Pancreas (tissue), 10 donors: ENCODE measurements around the gene RRM2. TPM values are rescaled to one million over a fixed set of nuclear protein-coding genes. Genes with fewer than 3 reads are reported as not detected.
"Not testable (repeated sequence)": the region's sequence is repeated elsewhere in the genome, so short reads cannot be mapped to it uniquely, and the experiment has no call there.

Experiments
- ATAC-seq, 4 donors: fragments of 200-7000 bp; cut with Tn5 transposase; one replicate each; pipeline versions ENCODE4 v1.8.0 to v1.9.1; 2020; ENCODE audit warnings: mild to moderate bottlenecking in 4 of 4, moderate library complexity in 4 of 4
- DNase-seq, 6 donors: peaks; one replicate each; pipeline ENCODE4 v3.0.0-alpha.2; 2020
- FAIRE-seq: peaks from 2 replicates; lab custom pipeline; 2012; peaks lifted over from hg19 to GRCh38; lab: Jason Lieb, UNC
- H3K27ac ChIP-seq, 4 donors: fragments of 200-600 bp; sonication (generic); 1 replicate in 3 of 4; 2 replicates in 1 of 4; pipeline versions ENCODE4 v1.5.0 to v1.8.0; 2020
- H3K27me3 ChIP-seq, 4 donors: fragments of 200-600 bp; one replicate each; pipeline ENCODE4 v1.8.0; 2021
- H3K36me3 ChIP-seq, 3 donors: fragments of 200-600 bp; sonication (generic) in 1 of 3; one replicate each; pipeline versions ENCODE4 v1.5.0 to v1.8.0; 2020 to 2021
- H3K4me1 ChIP-seq, 3 donors: fragments of 200-600 bp; one replicate each; pipeline ENCODE4 v1.8.0; 2021
- H3K4me3 ChIP-seq, 4 donors: fragments of 200-600 bp; sonication (generic) in 2 of 4; one replicate each; pipeline versions ENCODE4 v1.5.0 to v1.8.0; 2020 to 2021
- H3K9me3 ChIP-seq, 4 donors: fragments of 200-600 bp; one replicate each; pipeline ENCODE4 v1.8.0; 2021
- WGBS, 2 donors: extraction: QIAGEN DNeasy Blood & Tissue Kit; methylation state at CpG; one replicate each; pipeline ENCODE4 v1.1.7; 2013; 5-methylcytosine and 5-hydroxymethylcytosine counted together
- intact Hi-C, 3 donors: fragments of 100-400 bp; cut with DNase I; formaldehyde crosslinking; loops; one replicate each; pipeline versions ENCODE4 v1.11.1 to v1.14.2; 2022
- polyA plus RNA-seq, 2 donors: library from polyadenylated mRNA; stranded (reverse); fragments of 200-250 nt; gene quantifications; one replicate each; pipeline ENCODE4 v1.2.3, GENCODE V29; 2013
- total RNA-seq, 6 donors: library from RNA; stranded (reverse); fragmentation: NEBNext Ultra II Directional in 4 of 6; extraction: Animal tissue kit (Norgen Biotek cat#: 25700) in 4 of 6; gene quantifications; one replicate each; pipeline versions ENCODE4 v1.2.1 to v1.2.4, GENCODE V29; 2021 to 2023
- TF ChIP-seq, protein P1 (sequence below), 4 donors: fragments of 200-600 bp; sonication (generic) in 3 of 4; IDR thresholded peaks; one replicate each; pipeline versions ENCODE4 v1.5.0 to v1.8.0; 2021; ENCODE audit warnings: antibody characterized with exemption in 4 of 4
- donor health status: healthy with polysubstance abuse.
- donor health status: DM: no; HTN: no; CAD: no; lungs with moderate emphysema.
- donor health status: DM: no; HTN: no; CAD: no.
- donor health status: control.
- donor health status: control.
- donor health status: Bipolar disorder and iron deficiency.
- donor health status: DM: yes; HTN: yes; CAD: no.
- donor health status: DM: no; HTN: no; CAD: no.
- donor health status: DM: no; HTN: no; CAD: no.
- donor health status: DM: yes; HTN: yes; CAD: no.

Gene RRM2
- total and polyA plus RNA-seq, 8 donors = 0.16 to 3.0 (median 1.3) TPM

DNA sequence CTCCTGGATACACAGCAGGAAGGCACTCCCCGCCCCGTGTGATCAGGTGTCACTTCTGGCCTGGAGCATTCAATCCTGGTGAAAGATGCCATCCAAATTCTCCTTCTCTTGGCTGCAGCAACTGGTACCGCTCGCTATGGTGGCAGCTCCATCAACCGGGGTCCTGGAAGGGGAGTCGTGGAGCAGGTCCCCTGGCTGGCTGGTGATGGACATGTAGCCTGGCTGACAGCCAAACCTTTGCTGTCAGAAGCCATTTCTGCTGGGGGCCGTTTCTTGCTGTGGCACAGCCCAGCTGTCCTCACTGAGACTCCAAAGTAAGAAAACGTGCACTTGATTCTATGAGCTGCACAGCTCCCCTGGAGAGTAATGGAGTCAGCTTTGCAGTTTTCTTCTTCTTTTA, 35.2 kb upstream of the RRM2 start:
- H3K27ac ChIP-seq = peak overlapping the region; percentile 55 to 71 (median 68)
- H3K4me3 ChIP-seq = no peak overlapping the region
- ATAC-seq (no peak), DNase-seq (peak in 1 of 6 donors; percentile 31), FAIRE-seq (no peak)
- 52 to 55% methylated on average over 8 of the region's 8 CpGs for WGBS, 2 donors
- no peaks in the 10 kb centered on the region for H3K27me3 ChIP-seq
- H3K9me3 ChIP-seq = no peaks in the 10 kb centered on the region
- TF ChIP-seq, protein P1, sequence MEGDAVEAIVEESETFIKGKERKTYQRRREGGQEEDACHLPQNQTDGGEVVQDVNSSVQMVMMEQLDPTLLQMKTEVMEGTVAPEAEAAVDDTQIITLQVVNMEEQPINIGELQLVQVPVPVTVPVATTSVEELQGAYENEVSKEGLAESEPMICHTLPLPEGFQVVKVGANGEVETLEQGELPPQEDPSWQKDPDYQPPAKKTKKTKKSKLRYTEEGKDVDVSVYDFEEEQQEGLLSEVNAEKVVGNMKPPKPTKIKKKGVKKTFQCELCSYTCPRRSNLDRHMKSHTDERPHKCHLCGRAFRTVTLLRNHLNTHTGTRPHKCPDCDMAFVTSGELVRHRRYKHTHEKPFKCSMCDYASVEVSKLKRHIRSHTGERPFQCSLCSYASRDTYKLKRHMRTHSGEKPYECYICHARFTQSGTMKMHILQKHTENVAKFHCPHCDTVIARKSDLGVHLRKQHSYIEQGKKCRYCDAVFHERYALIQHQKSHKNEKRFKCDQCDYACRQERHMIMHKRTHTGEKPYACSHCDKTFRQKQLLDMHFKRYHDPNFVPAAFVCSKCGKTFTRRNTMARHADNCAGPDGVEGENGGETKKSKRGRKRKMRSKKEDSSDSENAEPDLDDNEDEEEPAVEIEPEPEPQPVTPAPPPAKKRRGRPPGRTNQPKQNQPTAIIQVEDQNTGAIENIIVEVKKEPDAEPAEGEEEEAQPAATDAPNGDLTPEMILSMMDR (IDR thresholded peaks at IDR 0.05) = no peak
- intact Hi-C loops = no loop called here
- H3K36me3 ChIP-seq = no peaks in the 10 kb centered on the region
- peaks cover 0 to 5% (median 0%) of the 10 kb centered on the region in 3 donors for H3K4me1 ChIP-seq

DNA sequence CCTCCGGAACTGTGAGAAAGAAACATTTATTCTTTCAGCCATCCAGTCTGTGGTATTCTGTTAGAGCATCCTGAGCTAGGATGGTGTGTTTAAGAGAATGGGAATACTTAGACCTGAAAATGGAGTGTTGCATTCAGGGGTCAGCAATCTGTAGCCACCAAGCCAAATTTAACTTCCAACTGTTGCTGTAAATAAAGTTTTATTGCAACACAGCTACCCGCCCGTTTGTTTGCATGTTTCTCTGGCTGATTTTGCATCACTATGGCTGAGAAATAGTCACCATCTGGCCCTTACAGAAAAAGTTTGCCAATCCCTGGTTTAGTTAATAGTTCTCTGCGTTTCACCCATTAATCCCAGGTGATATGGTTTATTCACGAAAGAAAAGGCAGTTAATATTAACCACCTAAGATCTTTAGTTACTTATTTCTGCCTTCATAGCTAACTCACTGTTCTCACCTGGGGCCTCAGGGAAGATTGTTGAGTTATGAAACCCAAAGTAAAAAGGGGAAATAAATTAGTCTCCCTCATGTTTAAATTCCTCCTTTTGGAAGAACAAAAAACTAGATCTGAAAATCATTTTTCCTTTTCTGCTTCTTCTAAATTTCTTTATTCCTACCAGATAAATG, 32.9 kb upstream of the RRM2 start:
- Histone ChIP-seq H3K27me3 (no peaks in the 10 kb centered on the region), H3K4me1 (peaks cover 0 to 5% (median 0%) of the 10 kb centered on the region in 3 donors), H3K9me3 (no peaks in the 10 kb centered on the region), H3K27ac (peak overlapping the region; percentile 36 to 74 (median 54)), H3K36me3 (no peaks in the 10 kb centered on the region), H3K4me3 (no peak overlapping the region)
- TF ChIP-seq, protein P1 (IDR thresholded peaks at IDR 0.05) = no peak
- peak in 2 of 4 donors; percentile 45 to 46 for ATAC-seq
- intact Hi-C loops = no loop called here
- DNase-seq = no peak
- FAIRE-seq = no peak
- 21 to 30% methylated on average over 5 of the region's 5 CpGs for WGBS, 2 donors

DNA sequence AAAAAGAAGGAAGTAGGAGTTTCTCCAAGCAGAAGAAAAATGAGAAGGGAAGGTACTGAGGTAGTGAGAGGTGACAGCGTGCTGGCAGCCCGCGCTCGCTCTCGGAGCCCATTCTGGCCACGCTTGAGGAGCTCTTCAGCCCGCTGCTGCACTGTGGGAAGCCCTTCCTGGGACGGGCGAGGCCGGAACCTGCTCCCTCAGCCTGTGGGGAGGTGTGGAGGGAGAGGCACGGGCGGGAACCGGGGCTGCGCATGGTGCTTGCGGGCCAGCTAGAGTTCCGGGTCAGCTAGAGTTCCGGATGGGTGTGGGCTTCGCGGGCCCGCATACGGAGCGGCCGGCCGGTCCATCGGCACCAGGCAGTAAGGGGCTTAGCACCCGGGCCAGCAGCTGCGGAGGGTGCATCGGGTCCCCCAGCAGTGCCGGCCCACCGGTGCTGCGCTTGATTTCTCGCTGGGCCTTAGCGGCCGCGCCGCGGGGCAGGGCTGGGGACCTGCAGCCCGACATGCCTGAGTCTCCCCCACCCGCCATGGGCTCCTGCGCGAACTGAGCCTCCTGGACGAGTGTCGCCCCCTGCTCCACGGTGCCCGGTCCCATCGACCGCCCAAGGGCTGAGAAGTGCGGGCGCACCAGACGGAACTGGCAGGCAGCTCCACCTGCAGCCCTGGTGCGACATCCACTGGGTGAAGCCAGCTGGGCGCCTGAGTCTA, 31.2 kb upstream of the RRM2 start:
- Histone ChIP-seq H3K27ac (peak overlapping the region; percentile 35 to 74 (median 52)), H3K9me3 (no peaks in the 10 kb centered on the region), H3K4me1 (peaks cover 0 to 5% (median 0%) of the 10 kb centered on the region in 3 donors), H3K4me3 (peak overlapping the region in 1 of 4 donors; percentile 8), H3K36me3 (no peaks in the 10 kb centered on the region), H3K27me3 (no peaks in the 10 kb centered on the region)
- 65 to 75% methylated on average over 47 to 52 of the region's 52 CpGs for whole genome bisulfite sequencing, 2 donors
- FAIRE-seq = no peak
- DNase-seq = no peak
- TF ChIP-seq, protein P1 (IDR thresholded peaks at IDR 0.05) = no peak
- intact Hi-C loops = no loop called here
- ATAC-seq = no peak

DNA sequence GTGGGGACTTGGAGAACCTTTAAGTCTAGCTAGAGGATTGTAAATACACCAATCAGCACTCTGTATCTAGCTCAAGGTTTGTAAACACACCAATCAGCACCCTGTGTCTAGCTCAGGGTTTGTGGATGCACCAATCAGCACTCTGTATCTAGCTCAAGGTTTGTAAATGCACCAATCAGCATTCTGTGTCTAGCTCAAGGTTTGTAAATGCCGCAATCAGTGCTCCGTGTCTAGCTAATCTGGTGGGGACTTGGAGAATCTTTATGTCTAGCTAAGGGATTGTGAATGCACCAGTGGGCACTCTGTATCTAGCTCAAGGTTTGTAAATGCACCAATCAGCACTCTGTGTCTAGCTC, 30.7 kb upstream of the RRM2 start:
- H3K4me3 ChIP-seq, intact Hi-C loops, H3K27me3 ChIP-seq, ATAC-seq, H3K27ac ChIP-seq, H3K36me3 ChIP-seq, H3K4me1 ChIP-seq, FAIRE-seq, H3K9me3 ChIP-seq: not testable (repeated sequence)
- DNase-seq = peak in 1 of 6 donors; percentile 43
- WGBS, 2 donors = 87 to 95% methylated on average over 2 of the region's 2 CpGs

DNA sequence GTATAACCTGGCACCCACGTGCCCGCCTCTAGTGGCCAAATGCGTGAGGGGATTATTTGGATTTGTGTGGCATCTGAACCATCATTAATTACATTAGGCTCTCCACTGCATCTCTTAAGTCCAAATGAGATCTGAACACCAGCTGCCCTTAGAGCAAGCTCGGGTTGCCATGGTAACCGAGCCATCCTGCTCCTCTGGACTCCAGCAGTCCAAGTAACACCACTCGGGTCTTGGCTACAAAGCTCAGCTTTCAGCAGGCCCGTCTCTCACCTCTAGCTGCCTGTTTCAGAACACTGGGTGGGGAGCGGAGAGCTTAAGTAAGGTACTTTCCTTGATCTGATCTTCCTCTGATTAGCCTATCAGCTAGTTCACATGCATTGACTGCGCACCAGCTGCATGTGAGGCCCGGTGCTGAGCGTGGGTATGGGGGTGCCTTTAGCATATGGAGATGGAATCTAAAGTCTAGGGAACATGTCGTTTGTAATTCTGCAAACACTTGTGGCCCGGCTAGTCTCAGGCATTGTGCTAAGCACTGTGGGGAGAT, 28.2 kb upstream of the RRM2 start:
- no peak for ATAC-seq
- TF ChIP-seq, protein P1 (IDR thresholded peaks at IDR 0.05) = no peak
- no peak overlapping the region for H3K27ac ChIP-seq
- no peak for FAIRE-seq
- H3K4me3 ChIP-seq = no peak overlapping the region
- peak in 1 of 6 donors; percentile 23 for DNase-seq
- 79 to 84% methylated on average over 13 of the region's 13 CpGs for WGBS, 2 donors
- H3K27me3 ChIP-seq = no peaks in the 10 kb centered on the region
- H3K9me3 ChIP-seq = no peaks in the 10 kb centered on the region
- H3K4me1 ChIP-seq = peaks cover 0 to 4% (median 0%) of the 10 kb centered on the region in 3 donors
- intact Hi-C loops = no loop called here
- H3K36me3 ChIP-seq = no peaks in the 10 kb centered on the region
